Testis (tissue), 2 donors: Measurements from ENCODE around the gene SEC22C.

Experiments used
- POLR2A ChIP-seq: fragments of 450-650 bp; IDR thresholded peaks from one replicate; pipeline ENCODE4 v1.6.1; 2017; ENCODE audit warnings: antibody characterized with exemption, mild to moderate bottlenecking, moderate library complexity
- TF ChIP-seq, protein P1 (sequence below), 3 experiments: fragments of 450-650 bp in 2 of 3; fragments of 200-600 bp in 1 of 3; sonication (generic) in 1 of 3; IDR thresholded peaks; one replicate each; pipeline ENCODE4 v1.5.1; 2016 to 2019; ENCODE audit warnings: antibody characterized with exemption in 3 of 3, mild to moderate bottlenecking in 2 of 3, moderate library complexity in 1 of 3

DNA sequence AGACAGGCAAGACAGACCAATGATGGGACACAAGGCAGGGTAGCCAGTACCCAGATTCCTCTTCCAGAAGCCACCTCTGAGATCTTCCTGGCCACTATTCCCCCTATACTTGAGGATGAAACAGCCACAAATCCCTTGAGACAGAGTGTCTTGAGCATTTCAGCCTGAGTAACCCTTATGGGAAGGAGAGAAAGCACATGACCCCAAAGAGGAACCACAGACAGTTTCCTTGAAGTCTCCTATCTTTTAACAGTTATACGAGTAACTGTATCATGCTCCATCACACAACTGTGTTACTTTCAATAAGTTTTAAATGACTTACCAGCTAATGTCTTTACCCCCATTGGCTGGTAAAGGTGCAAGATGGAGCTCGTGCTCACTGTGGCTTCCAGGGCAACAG lies 70.0 kb downstream of the SEC22C start:
- no peak for TF ChIP-seq POLR2A
- TF ChIP-seq, protein P1, sequence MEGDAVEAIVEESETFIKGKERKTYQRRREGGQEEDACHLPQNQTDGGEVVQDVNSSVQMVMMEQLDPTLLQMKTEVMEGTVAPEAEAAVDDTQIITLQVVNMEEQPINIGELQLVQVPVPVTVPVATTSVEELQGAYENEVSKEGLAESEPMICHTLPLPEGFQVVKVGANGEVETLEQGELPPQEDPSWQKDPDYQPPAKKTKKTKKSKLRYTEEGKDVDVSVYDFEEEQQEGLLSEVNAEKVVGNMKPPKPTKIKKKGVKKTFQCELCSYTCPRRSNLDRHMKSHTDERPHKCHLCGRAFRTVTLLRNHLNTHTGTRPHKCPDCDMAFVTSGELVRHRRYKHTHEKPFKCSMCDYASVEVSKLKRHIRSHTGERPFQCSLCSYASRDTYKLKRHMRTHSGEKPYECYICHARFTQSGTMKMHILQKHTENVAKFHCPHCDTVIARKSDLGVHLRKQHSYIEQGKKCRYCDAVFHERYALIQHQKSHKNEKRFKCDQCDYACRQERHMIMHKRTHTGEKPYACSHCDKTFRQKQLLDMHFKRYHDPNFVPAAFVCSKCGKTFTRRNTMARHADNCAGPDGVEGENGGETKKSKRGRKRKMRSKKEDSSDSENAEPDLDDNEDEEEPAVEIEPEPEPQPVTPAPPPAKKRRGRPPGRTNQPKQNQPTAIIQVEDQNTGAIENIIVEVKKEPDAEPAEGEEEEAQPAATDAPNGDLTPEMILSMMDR (IDR thresholded peaks at IDR 0.05): no peak
